ENCODE results near the gene CFAP299.

Gene CFAP299

GRCh38 chr4:80811406-80811805 lies 475.9 kb downstream of the CFAP299 start:
- no peak overlapping the region for H3K4me2 ChIP-seq (ENCODE audit: low read length)
- no peak overlapping the region for H3K4ac ChIP-seq (ENCODE audit: low read depth, low read length)
- WGBS (ENCODE audit: extremely low coverage, insufficient coverage, insufficient read length) = no CpG with 5 or more reads among the region's 3 CpGs

GRCh38 chr4:80812145-80812544 lies 476.6 kb downstream of the CFAP299 start:
- Histone ChIP-seq H3K27ac (ENCODE audit: low read depth, low read length) (no peak overlapping the region), H3K9ac (ENCODE audit: low read length) (no peak overlapping the region), H4K91ac (ENCODE audit: low read depth, low read length) (no peak overlapping the region), H2AFZ (ENCODE audit: insufficient read depth, low read length, poor library complexity) (no peak overlapping the region), H3K36me3 (ENCODE audit: control insufficient read depth in 1 of 2, insufficient read depth in 2 of 2, low read length in 2 of 2) (no peaks in the 10 kb centered on the region), H3K79me2 (ENCODE audit: control insufficient read depth, insufficient read depth, low read length, poor library complexity) (no peaks in the 10 kb centered on the region), H2AK5ac (ENCODE audit: low read length) (no peak overlapping the region), H2BK120ac (ENCODE audit: insufficient read depth, low read length, poor library complexity) (no peak overlapping the region), H4K12ac (ENCODE audit: low read depth, low read length) (no peak overlapping the region), H4K8ac (ENCODE audit: low read depth, low read length) (no peak overlapping the region), H3K79me1 (ENCODE audit: low read length) (no peaks in the 10 kb centered on the region), H3K4me3 (ENCODE audit: low read depth, low read length) (no peak overlapping the region), H3K23ac (ENCODE audit: low read length) (no peak overlapping the region), H2BK12ac (ENCODE audit: low read length) (no peak overlapping the region), H3K4me2 (ENCODE audit: low read length) (no peak overlapping the region), H3K4me1 (ENCODE audit: control insufficient read depth in 1 of 2, insufficient read depth in 2 of 2, low read length in 2 of 2) (no peaks in the 10 kb centered on the region), H3K27me3 (ENCODE audit: insufficient read depth, low read length) (no peaks in the 10 kb centered on the region), H3K18ac (ENCODE audit: low read length) (no peak overlapping the region), H3K9me3 (ENCODE audit: insufficient read depth, low read depth, low read length) (no peaks in the 10 kb centered on the region), H3K4ac (ENCODE audit: low read depth, low read length) (no peak overlapping the region), H2BK5ac (ENCODE audit: low read depth, low read length, poor library complexity) (no peak overlapping the region), H3K14ac (ENCODE audit: low read length) (no peak overlapping the region)
- DNase-seq = no peak

More at GRCh38 chr4:80811406-80811805, 475.9 kb downstream of the CFAP299 start:
- Histone ChIP-seq H4K91ac (ENCODE audit: low read depth, low read length) (no peak overlapping the region), H3K79me1 (ENCODE audit: low read length) (no peaks in the 10 kb centered on the region), H3K4me1 (ENCODE audit: control insufficient read depth in 1 of 2, insufficient read depth in 2 of 2, low read length in 2 of 2) (no peaks in the 10 kb centered on the region), H4K8ac (ENCODE audit: low read depth, low read length) (no peak overlapping the region), H4K12ac (ENCODE audit: low read depth, low read length) (no peak overlapping the region), H3K18ac (ENCODE audit: low read length) (no peak overlapping the region), H2AK5ac (ENCODE audit: low read length) (no peak overlapping the region), H2BK12ac (ENCODE audit: low read length) (no peak overlapping the region), H3K36me3 (ENCODE audit: control insufficient read depth in 1 of 2, insufficient read depth in 2 of 2, low read length in 2 of 2) (no peaks in the 10 kb centered on the region), H3K14ac (ENCODE audit: low read length) (no peak overlapping the region), H3K4me3 (ENCODE audit: low read depth, low read length) (no peak overlapping the region), H3K27ac (ENCODE audit: low read depth, low read length) (no peak overlapping the region), H3K27me3 (ENCODE audit: insufficient read depth, low read length) (no peaks in the 10 kb centered on the region), H2AFZ (ENCODE audit: insufficient read depth, low read length, poor library complexity) (no peak overlapping the region), H3K79me2 (ENCODE audit: control insufficient read depth, insufficient read depth, low read length, poor library complexity) (no peaks in the 10 kb centered on the region), H2BK120ac (ENCODE audit: insufficient read depth, low read length, poor library complexity) (no peak overlapping the region), H3K9me3 (ENCODE audit: insufficient read depth, low read depth, low read length) (no peaks in the 10 kb centered on the region), H3K9ac (ENCODE audit: low read length) (no peak overlapping the region), H3K23ac (ENCODE audit: low read length) (no peak overlapping the region), H2BK5ac (ENCODE audit: low read depth, low read length, poor library complexity) (no peak overlapping the region)
- no peak for DNase-seq

DNA sequence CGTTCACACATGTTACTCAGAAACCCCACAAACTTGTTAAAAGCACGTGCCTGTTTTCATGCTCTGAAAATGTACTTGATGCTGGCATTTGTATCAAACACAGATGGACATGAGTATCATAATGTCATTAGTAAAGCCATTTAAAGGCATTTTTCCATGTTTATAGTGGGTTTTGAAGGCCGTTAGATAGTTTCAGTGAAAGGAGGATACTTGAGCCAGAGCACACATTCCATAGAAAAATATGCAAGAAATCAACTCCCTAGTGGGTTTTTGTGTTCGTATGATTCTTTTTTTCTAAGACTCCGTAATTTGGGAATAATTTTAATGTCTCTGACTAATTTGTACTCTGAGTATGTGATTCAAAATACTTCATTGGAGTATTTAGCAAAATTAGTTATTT lies 478.7 kb downstream of the CFAP299 start:
- Histone ChIP-seq H2BK5ac (ENCODE audit: low read depth, low read length, poor library complexity) (no peak overlapping the region), H3K4ac (ENCODE audit: low read depth, low read length) (no peak overlapping the region), H3K18ac (ENCODE audit: low read length) (no peak overlapping the region), H3K4me3 (ENCODE audit: low read depth, low read length) (no peak overlapping the region), H3K4me1 (ENCODE audit: control insufficient read depth in 1 of 2, insufficient read depth in 2 of 2, low read length in 2 of 2) (no peaks in the 10 kb centered on the region), H4K12ac (ENCODE audit: low read depth, low read length) (no peak overlapping the region), H2BK12ac (ENCODE audit: low read length) (no peak overlapping the region), H3K27ac (ENCODE audit: low read depth, low read length) (no peak overlapping the region), H2AK5ac (ENCODE audit: low read length) (no peak overlapping the region), H3K79me2 (ENCODE audit: control insufficient read depth, insufficient read depth, low read length, poor library complexity) (no peaks in the 10 kb centered on the region), H3K9ac (ENCODE audit: low read length) (no peak overlapping the region), H4K91ac (ENCODE audit: low read depth, low read length) (no peak overlapping the region), H4K8ac (ENCODE audit: low read depth, low read length) (no peak overlapping the region), H3K36me3 (ENCODE audit: control insufficient read depth in 1 of 2, insufficient read depth in 2 of 2, low read length in 2 of 2) (no peaks in the 10 kb centered on the region), H3K14ac (ENCODE audit: low read length) (no peak overlapping the region), H3K23ac (ENCODE audit: low read length) (no peak overlapping the region), H2BK120ac (ENCODE audit: insufficient read depth, low read length, poor library complexity) (no peak overlapping the region), H3K27me3 (ENCODE audit: insufficient read depth, low read length) (no peaks in the 10 kb centered on the region), H2AFZ (ENCODE audit: insufficient read depth, low read length, poor library complexity) (no peak overlapping the region), H3K4me2 (ENCODE audit: low read length) (no peak overlapping the region), H3K9me3 (ENCODE audit: insufficient read depth, low read depth, low read length) (no peaks in the 10 kb centered on the region), H3K79me1 (ENCODE audit: low read length) (no peaks in the 10 kb centered on the region)
- no CpG with 5 or more reads among the region's 5 CpGs for WGBS (ENCODE audit: extremely low coverage, insufficient coverage, insufficient read length)
- DNase-seq = no peak

- Histone ChIP-seq H3K23ac (ENCODE audit: low read length) (no peak overlapping the region), H3K79me2 (ENCODE audit: control insufficient read depth, insufficient read depth, low read length, poor library complexity) (no peaks in the 10 kb centered on the region), H3K4me2 (ENCODE audit: low read length) (no peak overlapping the region), H3K9me3 (ENCODE audit: insufficient read depth, low read depth, low read length) (no peaks in the 10 kb centered on the region), H2BK12ac (ENCODE audit: low read length) (no peak overlapping the region), H3K4me3 (ENCODE audit: low read depth, low read length) (no peak overlapping the region), H2BK5ac (ENCODE audit: low read depth, low read length, poor library complexity) (no peak overlapping the region), H3K79me1 (ENCODE audit: low read length) (no peaks in the 10 kb centered on the region), H3K27ac (ENCODE audit: low read depth, low read length) (no peak overlapping the region), H4K12ac (ENCODE audit: low read depth, low read length) (no peak overlapping the region), H4K8ac (ENCODE audit: low read depth, low read length) (no peak overlapping the region), H3K14ac (ENCODE audit: low read length) (no peak overlapping the region), H2AK5ac (ENCODE audit: low read length) (no peak overlapping the region), H3K9ac (ENCODE audit: low read length) (no peak overlapping the region), H3K18ac (ENCODE audit: low read length) (no peak overlapping the region), H3K36me3 (ENCODE audit: control insufficient read depth in 1 of 2, insufficient read depth in 2 of 2, low read length in 2 of 2) (no peaks in the 10 kb centered on the region), H3K27me3 (ENCODE audit: insufficient read depth, low read length) (no peaks in the 10 kb centered on the region), H4K91ac (ENCODE audit: low read depth, low read length) (no peak overlapping the region), H3K4ac (ENCODE audit: low read depth, low read length) (no peak overlapping the region), H2BK120ac (ENCODE audit: insufficient read depth, low read length, poor library complexity) (no peak overlapping the region), H3K4me1 (ENCODE audit: control insufficient read depth in 1 of 2, insufficient read depth in 2 of 2, low read length in 2 of 2) (no peaks in the 10 kb centered on the region), H2AFZ (ENCODE audit: insufficient read depth, low read length, poor library complexity) (no peak overlapping the region)
- peak; percentile 6 to 27 for DNase-seq
- no CpG with 5 or more reads among the region's 5 CpGs for WGBS (ENCODE audit: extremely low coverage, insufficient coverage, insufficient read length)
Observed at GRCh38 chr4:80831383-80832361, 496.1 kb downstream of the CFAP299 start.
